Keratinocyte (primary cell): Measurements from ENCODE around the gene CACNB3.

Experiments used
- EZH2 ChIP-seq: IDR thresholded peaks from one replicate; pipeline ENCODE4 v1.6.1; 2012; ENCODE audit warnings: inconsistent platforms, mild to moderate bottlenecking, low read length, moderate library complexity
- TF ChIP-seq, protein P1 (sequence below), 3 experiments: IDR thresholded peaks in 1 of 3; conservative IDR thresholded peaks in 1 of 3; optimal IDR thresholded peaks in 1 of 3; 2 replicates in 2 of 3; 3 replicates in 1 of 3; pipeline versions ENCODE3 to v1.5.1; 2011; ENCODE audit warnings: low read length in 3 of 3, mild to moderate bottlenecking in 3 of 3, moderate library complexity in 2 of 3, control low read depth in 1 of 3, inconsistent platforms in 1 of 3; ENCODE audit not compliant: insufficient read depth in 2 of 3; ENCODE audit errors: extremely low read depth in 1 of 3

DNA sequence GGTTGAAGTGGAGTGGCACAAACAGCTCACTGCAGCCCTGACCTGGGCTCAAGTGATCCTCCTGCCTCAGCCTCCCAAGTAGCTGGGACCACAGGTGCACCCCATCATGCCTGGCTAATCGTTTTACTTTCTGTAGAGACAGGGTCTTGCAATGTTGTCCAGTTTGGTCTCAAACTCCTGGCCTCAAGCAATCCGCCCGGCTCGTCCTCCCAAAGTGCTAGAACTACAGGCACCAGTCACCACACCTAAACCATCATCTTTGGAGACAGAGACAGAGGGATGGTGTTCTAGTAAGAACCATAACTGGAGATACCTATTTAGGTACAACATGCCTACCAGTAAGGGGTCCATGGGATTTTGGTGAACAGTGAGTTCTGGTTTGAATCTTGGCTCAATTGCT is 36.2 kb downstream of the CACNB3 start:
- TF ChIP-seq, protein P1, sequence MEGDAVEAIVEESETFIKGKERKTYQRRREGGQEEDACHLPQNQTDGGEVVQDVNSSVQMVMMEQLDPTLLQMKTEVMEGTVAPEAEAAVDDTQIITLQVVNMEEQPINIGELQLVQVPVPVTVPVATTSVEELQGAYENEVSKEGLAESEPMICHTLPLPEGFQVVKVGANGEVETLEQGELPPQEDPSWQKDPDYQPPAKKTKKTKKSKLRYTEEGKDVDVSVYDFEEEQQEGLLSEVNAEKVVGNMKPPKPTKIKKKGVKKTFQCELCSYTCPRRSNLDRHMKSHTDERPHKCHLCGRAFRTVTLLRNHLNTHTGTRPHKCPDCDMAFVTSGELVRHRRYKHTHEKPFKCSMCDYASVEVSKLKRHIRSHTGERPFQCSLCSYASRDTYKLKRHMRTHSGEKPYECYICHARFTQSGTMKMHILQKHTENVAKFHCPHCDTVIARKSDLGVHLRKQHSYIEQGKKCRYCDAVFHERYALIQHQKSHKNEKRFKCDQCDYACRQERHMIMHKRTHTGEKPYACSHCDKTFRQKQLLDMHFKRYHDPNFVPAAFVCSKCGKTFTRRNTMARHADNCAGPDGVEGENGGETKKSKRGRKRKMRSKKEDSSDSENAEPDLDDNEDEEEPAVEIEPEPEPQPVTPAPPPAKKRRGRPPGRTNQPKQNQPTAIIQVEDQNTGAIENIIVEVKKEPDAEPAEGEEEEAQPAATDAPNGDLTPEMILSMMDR (optimal IDR thresholded peaks at IDR 0.05 in 1 of 3, IDR thresholded peaks at IDR 0.05 in 1 of 3, conservative IDR thresholded peaks at IDR 0.05 in 1 of 3; ENCODE audit: extremely low read depth in 1 of 3, insufficient read depth in 2 of 3, low read length in 3 of 3): no peak
- TF ChIP-seq EZH2: no peak
